GM18861 (cell line): ENCODE measurements around the gene CHAF1A.
A peak's percentile ranks its signal among the peaks of the same experiment; 100 is the strongest.

Source experiments
- ATAC-seq: cut with Tn5 transposase; IDR thresholded peaks from one replicate; pipeline ENCODE4 v1.9.1; 2021; ENCODE audit not compliant: unreplicated experiment

CHAF1A gene

GRCh38 chr19:4365791-4366665 is 36.4 kb upstream of the CHAF1A start:
- ATAC-seq: no peak

- ATAC-seq: no peak
Measured at GRCh38 chr19:4366666-4367335, 35.6 kb upstream of the CHAF1A start.

- ATAC-seq: no peak
Measured at GRCh38 chr19:4367336-4367723, 35.1 kb upstream of the CHAF1A start.

- ATAC-seq: no peak
Measured at GRCh38 chr19:4367781-4368127, 34.7 kb upstream of the CHAF1A start.

- ATAC-seq: no peak
Measured at GRCh38 chr19:4368128-4368820, 34.2 kb upstream of the CHAF1A start.

- peak; percentile 45 for ATAC-seq
Measured at GRCh38 chr19:4369109-4369887, 33.1 kb upstream of the CHAF1A start.

- ATAC-seq: peak; percentile 26
Measured at GRCh38 chr19:4369888-4370260, 32.6 kb upstream of the CHAF1A start.

GRCh38 chr19:4370418-4371041 is 31.9 kb upstream of the CHAF1A start:
- ATAC-seq: no peak

- no peak for ATAC-seq
Measured at GRCh38 chr19:4371247-4372164, 30.9 kb upstream of the CHAF1A start.

- ATAC-seq: no peak
Measured at GRCh38 chr19:4372165-4373012, 30.1 kb upstream of the CHAF1A start.

GRCh38 chr19:4373013-4373367 is 29.4 kb upstream of the CHAF1A start:
- ATAC-seq: no peak

- no peak for ATAC-seq
Measured at GRCh38 chr19:4373601-4374497, 28.6 kb upstream of the CHAF1A start.

- ATAC-seq: no peak
Measured at GRCh38 chr19:4374498-4375163, 27.8 kb upstream of the CHAF1A start.

- peak; percentile 58 for ATAC-seq
Measured at GRCh38 chr19:4375164-4376027, 27.0 kb upstream of the CHAF1A start.

GRCh38 chr19:4376028-4376670 is 26.3 kb upstream of the CHAF1A start:
- ATAC-seq: no peak

GRCh38 chr19:4376671-4376990 is 25.8 kb upstream of the CHAF1A start:
- no peak for ATAC-seq
